Smooth muscle cell (in vitro differentiated cells): ENCODE data around the gene NBDY. TPM values are rescaled to one million over a fixed set of nuclear protein-coding genes. Genes with fewer than 3 reads are reported as not detected.
"Not testable (repeated sequence)": the region's sequence is repeated elsewhere in the genome, so short reads cannot be mapped to it uniquely, and the experiment has no call there.

Source experiments
- DNase-seq: peaks from one replicate; lab custom pipeline; 2025; ENCODE audit not compliant: unreplicated experiment; lab: John Stamatoyannopoulos, UW
- H2AFZ ChIP-seq: fragments of 200-600 bp; sonication (generic); 2 replicates; pipeline ENCODE4 v1.6.0; 2016; ENCODE audit warnings: antibody characterized with exemption, low read depth, mild to moderate bottlenecking
- H3F3A ChIP-seq: fragments of 200-600 bp; sonication (generic); 2 replicates; pipeline ENCODE4 v1.6.0; 2017; ENCODE audit warnings: antibody characterized with exemption, low read depth
- H3K27ac ChIP-seq: fragments of 200-600 bp; sonication (generic); 2 replicates; pipeline ENCODE4 v1.5.1; 2016; ENCODE audit warnings: low read depth, mild to moderate bottlenecking
- H3K27me3 ChIP-seq: fragments of 200-600 bp; sonication (generic); 2 replicates; pipeline ENCODE4 v1.6.1; 2016; ENCODE audit warnings: low read depth, mild to moderate bottlenecking
- H3K36me3 ChIP-seq: fragments of 200-600 bp; sonication (generic); 2 replicates; pipeline ENCODE4 v1.5.1; 2016; ENCODE audit warnings: low read depth
- H3K4me1 ChIP-seq: fragments of 200-600 bp; sonication (generic); 2 replicates; pipeline ENCODE4 v1.5.1; 2016; ENCODE audit warnings: low read depth
- H3K4me2 ChIP-seq: fragments of 200-600 bp; sonication (generic); 2 replicates; pipeline ENCODE4 v1.6.0; 2016; ENCODE audit warnings: mild to moderate bottlenecking
- H3K4me3 ChIP-seq: fragments of 200-600 bp; sonication (generic); 2 replicates; pipeline ENCODE4 v1.5.1; 2016; ENCODE audit warnings: mild to moderate bottlenecking
- H3K79me2 ChIP-seq: fragments of 200-600 bp; sonication (generic); 2 replicates; pipeline ENCODE4 v1.6.0; 2016; ENCODE audit warnings: low read depth, mild to moderate bottlenecking
- H3K9ac ChIP-seq: fragments of 200-600 bp; sonication (generic); 2 replicates; pipeline ENCODE4 v1.6.0; 2016; ENCODE audit warnings: low read depth
- H3K9me3 ChIP-seq: fragments of 200-600 bp; sonication (generic); replicated peaks from 2 replicates; pipeline ENCODE4 v1.5.1; 2016; ENCODE audit warnings: low read depth
- H4K20me1 ChIP-seq: fragments of 200-600 bp; sonication (generic); 2 replicates; pipeline ENCODE4 v1.6.0; 2016; ENCODE audit warnings: low read depth
- CTCF ChIP-seq: fragments of 200-600 bp; sonication (generic); IDR thresholded peaks from 2 replicates; pipeline ENCODE4 v1.5.1; 2017; ENCODE audit warnings: borderline replicate concordance, mild to moderate bottlenecking, antibody characterized with exemption; ENCODE audit not compliant: insufficient read depth, poor library complexity, severe bottlenecking
- WGBS: methylation state at CpG from one replicate; pipeline ENCODE4 v1.1.7; 2016; ENCODE audit warnings: low lambda C conversion rate; 5-methylcytosine and 5-hydroxymethylcytosine counted together
- polyA plus RNA-seq: library from polyadenylated mRNA; unstranded; fragments of >200 nt; fragmentation: Nextera tagmentation; extraction: Ambion mirVana; gene quantifications from 2 replicates; pipeline ENCODE4 v1.2.1, GENCODE V29; 2016
- total RNA-seq: library from RNA; depleted of rRNA; stranded (reverse); fragments of >200 nt; gene quantifications from 2 replicates; pipeline ENCODE4 v1.2.3, GENCODE V29; 2014

NBDY gene
- total and polyA plus RNA-seq, 2 experiments from 2014 or later: 23.0 to 226 TPM

- WGBS: 85% methylated on average over 7 of the region's 7 CpGs
These were observed 28.3 kb downstream of the NBDY start for GRCh38 chrX:56757327-56757726.

GRCh38 chrX:56758456-56758855 is 29.4 kb downstream of the NBDY start:
- Histone ChIP-seq H3K4me1 (no peaks in the 10 kb centered on the region), H3K79me2 (peaks cover 3% of the 10 kb centered on the region), H3K9me3 (no peaks in the 10 kb centered on the region), H3K4me3 (no peak overlapping the region), H4K20me1 (peaks cover 44% of the 10 kb centered on the region), H3K36me3 (no peaks in the 10 kb centered on the region), H3K27ac (no peak overlapping the region), H2AFZ (no peak overlapping the region), H3K4me2 (no peak overlapping the region), H3F3A (no peaks in the 10 kb centered on the region), H3K9ac (no peak overlapping the region), H3K27me3 (no peaks in the 10 kb centered on the region)
- TF ChIP-seq CTCF: no peak
- DNase-seq: no peak
- WGBS: 88% methylated on average over 4 of the region's 4 CpGs

More at GRCh38 chrX:56757327-56757726, 28.3 kb downstream of the NBDY start:
- H3K4me1 ChIP-seq: no peaks in the 10 kb centered on the region
- H3F3A ChIP-seq: no peaks in the 10 kb centered on the region
- H3K9me3 ChIP-seq: no peaks in the 10 kb centered on the region
- H2AFZ ChIP-seq: no peak overlapping the region
- peaks cover 3% of the 10 kb centered on the region for H3K79me2 ChIP-seq
- no peaks in the 10 kb centered on the region for H3K27me3 ChIP-seq
- H3K4me2 ChIP-seq: no peak overlapping the region
- no peak overlapping the region for H3K27ac ChIP-seq
- no peak overlapping the region for H3K4me3 ChIP-seq
- no peak overlapping the region for H3K9ac ChIP-seq
- no peak for DNase-seq
- no peak for TF ChIP-seq CTCF
- H4K20me1 ChIP-seq: peaks cover 41% of the 10 kb centered on the region
- no peaks in the 10 kb centered on the region for H3K36me3 ChIP-seq

GRCh38 chrX:56759736-56760409 is 30.8 kb downstream of the NBDY start:
- H3K4me3 ChIP-seq: no peak overlapping the region
- H3K36me3 ChIP-seq: no peaks in the 10 kb centered on the region
- peaks cover 3% of the 10 kb centered on the region for H3K79me2 ChIP-seq
- no peaks in the 10 kb centered on the region for H3K9me3 ChIP-seq
- no peak overlapping the region for H3K9ac ChIP-seq
- peaks cover 50% of the 10 kb centered on the region for H4K20me1 ChIP-seq
- H3F3A ChIP-seq: no peaks in the 10 kb centered on the region
- no peak overlapping the region for H2AFZ ChIP-seq
- no peaks in the 10 kb centered on the region for H3K4me1 ChIP-seq
- TF ChIP-seq CTCF: no peak
- no peak overlapping the region for H3K4me2 ChIP-seq
- 92% methylated on average over 7 of the region's 7 CpGs for WGBS
- H3K27me3 ChIP-seq: no peaks in the 10 kb centered on the region
- no peak overlapping the region for H3K27ac ChIP-seq
- DNase-seq: no peak

GRCh38 chrX:56760410-56761124 is 31.5 kb downstream of the NBDY start:
- not testable (repeated sequence) for H3K9me3 ChIP-seq, H3K27ac ChIP-seq
- WGBS: 93% methylated on average over 15 of the region's 15 CpGs

More at GRCh38 chrX:56760410-56761124, 31.5 kb downstream of the NBDY start:
- DNase-seq, H3F3A ChIP-seq, H3K27me3 ChIP-seq, H3K4me2 ChIP-seq, H3K4me3 ChIP-seq, H3K36me3 ChIP-seq, H3K4me1 ChIP-seq, H2AFZ ChIP-seq, H3K79me2 ChIP-seq, H3K9ac ChIP-seq: not testable (repeated sequence)
- H4K20me1 ChIP-seq: peaks cover 51% of the 10 kb centered on the region
